B cell (primary cell): ENCODE results near the gene MYOC. TPM values are rescaled to one million over a fixed set of nuclear protein-coding genes. Genes with fewer than 3 reads are reported as not detected.

ENCODE experiments used
- ATAC-seq: fragments of 200-7000 bp; cut with Tn5 transposase; one replicate; pipeline ENCODE4 v1.10.0; 2021; ENCODE audit warnings: low read depth, mild to moderate bottlenecking, moderate number of reproducible peaks, moderate library complexity
- CTCF ChIA-PET: fragments of 350-600 bp; sonication (Branson Sonifier 250); formaldehyde crosslinking; loops from one replicate; lab custom pipeline; 2021; ENCODE audit warnings: antibody characterized with exemption, inconsistent platforms; lab: Charles Lee
- POLR2A ChIA-PET: fragments of 350-600 bp; sonication (Branson Sonifier 250); formaldehyde crosslinking; loops from one replicate; lab custom pipeline; 2021; ENCODE audit warnings: antibody characterized with exemption; lab: Charles Lee
- DNase-seq: peaks from one replicate; pipeline ENCODE4 v3.0.0; 2013
- H2AFZ ChIP-seq: 2 replicates; pipeline ENCODE4 v1.6.1; 2012; ENCODE audit warnings: mild to moderate bottlenecking, low read depth, low read length; ENCODE audit not compliant: insufficient read depth, poor library complexity, severe bottlenecking
- H3K27ac ChIP-seq, 2 donors: 1 replicate in 1 of 2; 2 replicates in 1 of 2; pipeline ENCODE4 v1.5.1; 2012 to 2013; ENCODE audit warnings: low read length in 2 of 2, mild to moderate bottlenecking in 2 of 2, moderate library complexity in 1 of 2
- H3K27me3 ChIP-seq, 4 experiments: fragments of 200-600 bp in 1 of 4; sonication (generic) in 1 of 4; replicated peaks in 1 of 4; 1 replicate in 2 of 4; 2 replicates in 2 of 4; pipeline versions ENCODE4 v1.6.1 to v1.7.0; 2013 to 2016; ENCODE audit warnings: low read length in 3 of 4, mild to moderate bottlenecking in 2 of 4, mixed read lengths in 1 of 4, moderate library complexity in 1 of 4; ENCODE audit not compliant: insufficient read depth in 4 of 4, control insufficient read depth in 3 of 4; ENCODE audit errors: control extremely low read depth in 1 of 4
- H3K36me3 ChIP-seq, 2 experiments: replicated peaks in 1 of 2; 1 replicate in 1 of 2; 2 replicates in 1 of 2; pipeline versions ENCODE4 v1.6.1 to v1.7.1; 2013; ENCODE audit warnings: low read length in 1 of 2; ENCODE audit not compliant: insufficient read depth in 2 of 2, control insufficient read depth in 1 of 2; ENCODE audit errors: control extremely low read depth in 1 of 2, extremely low read depth in 1 of 2
- H3K4me1 ChIP-seq, 2 donors: fragments of 200-600 bp in 1 of 2; sonication (generic) in 1 of 2; 1 replicate in 1 of 2; 2 replicates in 1 of 2; pipeline versions ENCODE4 v1.5.1 to v1.6.1; 2013 to 2017; ENCODE audit warnings: low read length in 2 of 2; ENCODE audit not compliant: control insufficient read depth in 2 of 2, insufficient read depth in 2 of 2
- H3K4me2 ChIP-seq: replicated peaks from 2 replicates; pipeline ENCODE3; 2012; ENCODE audit warnings: mild to moderate bottlenecking, low read depth, low read length; ENCODE audit not compliant: poor library complexity, severe bottlenecking
- H3K4me3 ChIP-seq, 5 experiments: fragments of 200-600 bp in 1 of 5; sonication (generic) in 1 of 5; 1 replicate in 3 of 5; 2 replicates in 2 of 5; pipeline versions ENCODE4 v1.5.1 to v1.7.0; 2011 to 2016; ENCODE audit warnings: low read length in 4 of 5, mild to moderate bottlenecking in 4 of 5, low read depth in 2 of 5, control low read depth in 1 of 5, moderate library complexity in 1 of 5; ENCODE audit not compliant: insufficient read depth in 1 of 5; ENCODE audit errors: control extremely low read depth in 1 of 5, extremely low read depth in 1 of 5
- H3K79me2 ChIP-seq: fragments of 200-600 bp; sonication (generic); one replicate; pipeline ENCODE4 v1.6.0; 2016; ENCODE audit warnings: low read length; ENCODE audit not compliant: control insufficient read depth, insufficient read depth
- H3K9ac ChIP-seq: fragments of 200-600 bp; sonication (generic); 2 replicates; pipeline ENCODE4 v1.6.1; 2017; ENCODE audit warnings: mild to moderate bottlenecking, low read length, moderate library complexity
- H3K9me3 ChIP-seq, 3 donors: one replicate each; pipeline versions ENCODE4 v1.6.1 to v1.7.1; 2013; ENCODE audit warnings: low read length in 2 of 3; ENCODE audit not compliant: control insufficient read depth in 2 of 3, insufficient read depth in 1 of 3; ENCODE audit errors: control extremely low read depth in 1 of 3
- H4K20me1 ChIP-seq: 2 replicates; pipeline ENCODE4 v1.6.0; 2012; ENCODE audit warnings: mild to moderate bottlenecking, low read length; ENCODE audit not compliant: insufficient read depth, control insufficient read depth, poor library complexity, severe bottlenecking
- H3K27ac Mint-ChIP-seq: one replicate; pipeline ENCODE4 v1.8.0; 2021; ENCODE audit warnings: mixed read lengths
- H3K27me3 Mint-ChIP-seq: one replicate; pipeline ENCODE4 v1.8.0; 2021; ENCODE audit warnings: mixed read lengths
- H3K4me1 Mint-ChIP-seq: one replicate; pipeline ENCODE4 v1.8.0; 2021; ENCODE audit warnings: mixed read lengths
- H3K4me3 Mint-ChIP-seq: one replicate; pipeline ENCODE4 v1.8.0; 2021; ENCODE audit warnings: mixed read lengths
- H3K9me3 Mint-ChIP-seq: one replicate; pipeline ENCODE4 v1.8.0; 2022; ENCODE audit warnings: mixed read lengths; ENCODE audit not compliant: insufficient read depth
- CTCF ChIP-seq: fragments of 200-600 bp; IDR thresholded peaks from one replicate; pipeline ENCODE4 v1.8.0; 2022; ENCODE audit warnings: antibody characterized with exemption, mild to moderate bottlenecking
- EZH2 ChIP-seq: IDR thresholded peaks from 2 replicates; pipeline ENCODE4 v1.6.1; 2012; ENCODE audit warnings: borderline replicate concordance, low read depth, mild to moderate bottlenecking, moderate library complexity, low read length; ENCODE audit not compliant: insufficient read depth, poor library complexity, severe bottlenecking
- WGBS: methylation state at CpG from one replicate; pipeline ENCODE4 v1.1.5; 2013; ENCODE audit warnings: missing lambda C conversion rate; ENCODE audit not compliant: insufficient coverage; 5-methylcytosine and 5-hydroxymethylcytosine counted together
- intact Hi-C: fragments of 100-400 bp; cut with micrococcal nuclease; formaldehyde crosslinking; loops from one replicate; pipeline ENCODE4 v1.10.0; 2022
- polyA plus RNA-seq: library from polyadenylated mRNA; depleted of rRNA; stranded (reverse); fragments of >200 nt; gene quantifications from 2 replicates; pipeline ENCODE4 v1.2.3, GENCODE V29; 2012
- total RNA-seq, 2 donors: library from RNA; stranded (reverse); fragments of 120-200 nt in 1 of 2; gene quantifications; 1 replicate in 1 of 2; 2 replicates in 1 of 2; pipeline versions ENCODE4 v1.2.3 to v1.2.4, GENCODE V29; 2013 to 2022

The MYOC gene
- total and polyA plus RNA-seq, 2 donors (not counting 1 experiment from before 2014, with no cell fraction given), result not detected

- Histone ChIP-seq H3K4me3 (no peak overlapping the region), H3K4me2 (no peak overlapping the region), H2AFZ (no peak overlapping the region), H4K20me1 (no peaks in the 10 kb centered on the region), H3K36me3 (no peaks in the 10 kb centered on the region), H3K4me1 (no peaks in the 10 kb centered on the region), H3K27me3 (no peaks in the 10 kb centered on the region), H3K27ac (no peak overlapping the region), H3K9ac (no peak overlapping the region), H3K9me3 (no peaks in the 10 kb centered on the region), H3K79me2 (no peaks in the 10 kb centered on the region)
- intact Hi-C loops, result no loop called here
- no peak overlapping the region for H3K27ac Mint-ChIP-seq
- CTCF ChIA-PET, result interaction anchor here (0.9 kb wide), 1 partner anchor 8 kb away, joined by 3 read pairs; no protein-coding TSS in a partner anchor
- 81% methylated on average over 4 of the region's 4 CpGs for WGBS
- H3K9me3 Mint-ChIP-seq, result no peaks in the 10 kb centered on the region
- no peak for DNase-seq
- H3K4me1 Mint-ChIP-seq, result peaks cover 3% of the 10 kb centered on the region
- H3K27me3 Mint-ChIP-seq, result peaks cover 5% of the 10 kb centered on the region
- POLR2A ChIA-PET, result no interaction called here
- ATAC-seq, result no peak
- H3K4me3 Mint-ChIP-seq, result no peak overlapping the region
- no peak for TF ChIP-seq EZH2
- TF ChIP-seq CTCF, result no peak
Measured at GRCh38 chr1:171642197-171642596, 10.3 kb downstream of the MYOC start.

GRCh38 chr1:171641076-171641864 lies 11.2 kb downstream of the MYOC start:
- WGBS, result 75% methylated on average over 9 of the region's 10 CpGs
- H4K20me1 ChIP-seq, result no peaks in the 10 kb centered on the region
- H3K79me2 ChIP-seq, result no peaks in the 10 kb centered on the region
- H3K9me3 ChIP-seq, result no peaks in the 10 kb centered on the region
- Mint-ChIP-seq H3K27ac (no peak overlapping the region), H3K27me3 (peaks cover 5% of the 10 kb centered on the region), H3K4me3 (no peak overlapping the region), H3K9me3 (no peaks in the 10 kb centered on the region), H3K4me1 (peaks cover 3% of the 10 kb centered on the region)
- H3K4me3 ChIP-seq, result no peak overlapping the region
- H3K4me2 ChIP-seq, result no peak overlapping the region
- ATAC-seq (no peak), DNase-seq (no peak)
- no peak overlapping the region for H3K9ac ChIP-seq
- CTCF ChIA-PET, result no interaction called here
- no peak overlapping the region for H2AFZ ChIP-seq
- H3K4me1 ChIP-seq, result no peaks in the 10 kb centered on the region
- no peak overlapping the region for H3K27ac ChIP-seq
- TF ChIP-seq EZH2 (no peak), CTCF (no peak)
- POLR2A ChIA-PET, result no interaction called here
- no peaks in the 10 kb centered on the region for H3K27me3 ChIP-seq
- no peaks in the 10 kb centered on the region for H3K36me3 ChIP-seq
- intact Hi-C loops, result no loop called here
